ENCODE measurements around the gene ACER3.
"Not testable (repeated sequence)": the region's sequence is repeated elsewhere in the genome, so short reads cannot be mapped to it uniquely, and the experiment has no call there.

ACER3 gene

GRCh38 chr11:77040889-77041288, 180.2 kb downstream of the ACER3 start:
- DNase-seq (ENCODE audit: low spot score): no peak
- no peak for TF ChIP-seq CTCF (IDR thresholded peaks at IDR 0.05; ENCODE audit: extremely low read depth, missing control alignments)

GRCh38 chr11:77042111-77042726, 181.5 kb downstream of the ACER3 start:
- peak; percentile 19 for DNase-seq (ENCODE audit: low spot score)
- TF ChIP-seq CTCF (IDR thresholded peaks at IDR 0.05; ENCODE audit: extremely low read depth, missing control alignments): no peak

DNA sequence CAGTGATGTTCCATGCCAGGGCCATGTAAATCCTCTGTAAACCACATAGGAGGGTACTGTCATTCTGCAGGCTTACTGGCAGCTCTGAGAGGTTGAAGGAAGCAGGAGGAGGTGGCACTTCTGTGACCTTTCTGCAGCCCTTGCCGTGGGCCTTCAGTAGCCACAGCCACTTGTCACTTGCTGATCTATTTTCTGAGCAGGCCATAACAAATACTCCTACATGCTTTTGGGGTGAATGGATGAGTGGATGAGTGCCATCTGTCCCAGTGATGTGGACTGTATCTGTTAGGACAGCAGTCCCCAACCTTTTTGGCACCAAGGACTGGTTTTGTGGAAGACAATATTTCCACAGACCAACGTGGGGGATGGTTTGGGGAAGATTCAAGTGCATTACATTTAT, 183.6 kb downstream of the ACER3 start:
- no peak for DNase-seq (ENCODE audit: low spot score)
- TF ChIP-seq CTCF (IDR thresholded peaks at IDR 0.05; ENCODE audit: extremely low read depth, missing control alignments): no peak

DNA sequence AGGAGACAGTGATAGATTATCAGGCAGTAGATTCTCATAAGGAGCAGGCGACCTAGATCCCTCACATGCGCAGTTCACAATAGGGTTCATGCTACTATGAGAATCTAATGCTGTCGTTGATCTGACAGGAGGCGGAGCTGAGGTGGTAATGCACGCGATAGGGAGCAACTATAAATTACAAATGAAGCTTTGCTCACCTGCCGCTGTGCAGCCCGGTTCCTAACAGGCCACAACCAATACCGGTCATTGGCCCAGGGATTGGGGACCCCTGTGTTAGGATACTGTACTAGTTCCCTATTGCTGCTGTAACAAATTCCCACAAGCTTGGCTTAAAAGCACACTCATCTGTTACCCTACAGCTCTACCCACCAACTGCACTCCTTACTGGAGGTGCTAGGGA, 184.2 kb downstream of the ACER3 start:
- TF ChIP-seq CTCF (IDR thresholded peaks at IDR 0.05; ENCODE audit: extremely low read depth, missing control alignments): no peak

DNA sequence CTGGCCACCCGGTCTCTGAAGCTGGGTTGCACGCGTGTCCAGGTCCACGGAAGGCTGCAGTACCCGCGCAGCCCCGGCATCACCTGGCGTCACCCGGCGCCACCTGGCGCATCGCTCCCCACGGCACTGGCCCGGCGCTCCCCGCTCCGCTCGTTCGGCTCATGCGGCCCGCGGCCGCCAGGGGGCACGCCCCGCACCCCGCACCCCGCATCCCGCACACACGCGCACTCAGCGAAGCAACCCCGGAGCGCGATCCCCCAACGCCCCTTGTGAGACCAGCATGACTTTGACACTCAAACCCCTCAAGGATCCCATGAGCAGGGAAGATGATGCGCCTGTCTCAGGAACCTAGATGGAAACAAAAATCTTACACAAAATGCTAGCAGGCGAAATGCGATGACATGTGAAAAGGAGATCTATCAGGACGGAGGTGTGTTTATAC, 185.4 kb downstream of the ACER3 start:
- peak; percentile 84 for DNase-seq (ENCODE audit: low spot score)
- peak; percentile 64 for TF ChIP-seq CTCF (IDR thresholded peaks at IDR 0.05; ENCODE audit: extremely low read depth, missing control alignments)

More for the DNA sequence above, 184.2 kb downstream of the ACER3 start:
- DNase-seq (ENCODE audit: low spot score): no peak

- peak; percentile 85 for DNase-seq (ENCODE audit: low spot score)
- peak; percentile 42 for TF ChIP-seq CTCF (IDR thresholded peaks at IDR 0.05; ENCODE audit: extremely low read depth, missing control alignments)
Measured at GRCh38 chr11:77047007-77047927, 186.5 kb downstream of the ACER3 start.

DNA sequence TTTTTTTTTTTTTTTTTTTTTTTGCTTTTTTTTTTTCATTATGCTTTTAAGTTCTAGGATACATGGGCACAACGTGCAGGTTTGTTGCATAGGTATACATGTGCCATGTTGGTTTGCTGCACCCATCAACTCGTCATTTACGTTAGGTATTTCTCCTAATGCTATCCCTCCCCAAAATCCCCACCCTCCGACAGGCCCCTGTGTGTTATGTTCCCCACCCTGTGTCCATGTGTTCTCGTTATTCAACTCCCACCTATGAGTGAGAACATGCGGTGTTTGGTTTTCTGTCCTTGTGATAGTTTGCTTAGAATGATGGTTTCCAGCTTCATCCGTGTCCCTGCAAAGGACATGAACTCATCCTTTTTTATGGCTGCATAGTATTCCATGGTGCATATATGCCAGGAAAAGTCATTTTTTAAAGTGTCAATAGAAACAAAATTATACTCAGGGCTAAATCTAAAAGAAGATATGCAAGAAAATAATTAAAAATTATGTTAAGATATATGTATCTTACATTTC, 187.3 kb downstream of the ACER3 start:
- DNase-seq (ENCODE audit: low spot score): not testable (repeated sequence)

Measured in GM20000 (cell line).